Dermis blood vessel endothelial cell (primary cell): ENCODE results near the gene OSBPL2. TPM values are rescaled to one million over a fixed set of nuclear protein-coding genes. Genes with fewer than 3 reads are reported as not detected.

Source experiments
- DNase-seq: peaks from one replicate; pipeline ENCODE4 v3.0.0; 2010
- total RNA-seq: library from RNA; depleted of rRNA; stranded (reverse); fragments of >200 nt; gene quantifications from 2 replicates; pipeline ENCODE4 v1.2.3, GENCODE V29; 2014

The OSBPL2 gene
- total RNA-seq, 1 donor from 2014 or later, result 35.7 TPM

- peak; percentile 50 for DNase-seq
Measured at GRCh38 chr20:62303340-62304226, 65.3 kb downstream of the OSBPL2 start.

- DNase-seq, result peak; percentile 21
Measured at GRCh38 chr20:62304331-62305148, 66.2 kb downstream of the OSBPL2 start.

GRCh38 chr20:62305149-62305764, 66.9 kb downstream of the OSBPL2 start:
- DNase-seq, result peak; percentile 47

DNA sequence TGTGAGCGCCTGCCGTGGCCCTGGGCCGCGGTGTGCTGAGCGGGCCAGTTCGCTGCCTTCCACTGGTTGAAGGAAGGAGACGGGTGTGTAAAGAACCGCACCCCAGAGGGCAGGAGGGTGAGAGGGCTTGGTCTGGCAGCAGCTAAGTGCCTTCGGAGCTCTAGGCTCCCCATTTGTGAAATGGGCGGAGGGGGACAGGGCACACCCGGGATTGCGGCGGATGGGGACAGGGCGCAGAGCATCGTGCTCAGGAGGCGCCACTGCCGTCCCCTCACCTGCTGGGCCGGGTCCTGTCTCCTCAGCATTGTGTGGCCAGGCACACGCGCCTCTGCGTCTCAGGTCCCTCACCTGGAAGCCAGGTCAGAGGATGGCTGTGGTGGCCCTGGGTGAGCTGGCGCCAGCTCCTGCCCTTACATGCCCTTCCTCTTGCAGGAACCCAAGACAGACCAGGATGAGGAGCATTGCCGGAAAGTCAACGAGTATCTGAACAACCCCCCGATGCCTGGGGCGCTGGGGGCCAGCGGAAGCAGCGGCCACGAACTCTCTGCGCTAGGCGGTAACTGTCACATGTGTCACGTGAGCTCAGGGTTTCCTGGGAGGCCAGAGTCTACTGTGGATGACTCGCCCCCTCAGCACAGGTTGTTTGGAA, 67.6 kb downstream of the OSBPL2 start:
- DNase-seq, result peak; percentile 13

- DNase-seq, result no peak
Measured at GRCh38 chr20:62306414-62307187, 68.3 kb downstream of the OSBPL2 start.

DNA sequence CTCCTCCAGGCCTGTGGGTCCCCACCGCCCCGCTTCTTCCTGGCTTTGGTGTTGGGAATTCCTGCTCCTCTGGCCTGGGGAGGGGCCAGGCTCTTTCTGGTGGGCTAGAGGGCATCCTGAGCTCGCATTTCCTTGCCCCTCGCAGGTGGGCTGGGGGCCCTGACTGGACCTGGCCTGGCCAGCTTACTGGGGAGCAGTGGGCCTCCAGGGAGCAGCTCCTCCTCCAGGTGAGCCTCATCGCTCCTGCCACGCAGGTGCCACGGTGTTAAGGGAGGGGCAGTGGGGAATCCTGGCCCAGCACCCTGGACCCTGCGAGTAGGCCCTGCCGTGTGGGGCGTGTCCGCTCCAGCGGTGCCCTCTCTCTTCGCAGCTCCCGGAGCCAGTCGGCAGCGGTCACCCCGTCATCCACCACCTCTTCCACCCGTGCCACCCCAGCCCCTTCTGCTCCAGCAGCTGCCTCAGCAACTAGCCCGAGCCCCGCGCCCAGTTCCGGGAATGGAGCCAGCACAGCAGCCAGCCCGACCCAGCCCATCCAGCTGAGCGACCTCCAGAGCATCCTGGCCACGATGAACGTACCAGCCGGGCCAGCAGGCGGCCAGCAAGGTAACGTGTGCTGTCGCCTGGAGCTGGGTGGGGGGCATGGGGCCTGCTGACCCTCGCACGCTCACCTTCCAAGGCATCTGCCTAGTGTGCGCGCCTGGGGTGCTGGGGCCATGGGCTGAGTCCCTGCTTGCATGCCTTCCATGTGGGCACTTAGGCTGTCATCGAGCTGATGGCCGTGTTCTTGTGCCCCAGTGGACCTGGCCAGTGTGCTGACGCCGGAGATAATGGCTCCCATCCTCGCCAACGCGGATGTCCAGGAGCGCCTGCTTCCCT, 69.1 kb downstream of the OSBPL2 start:
- no peak for DNase-seq

GRCh38 chr20:62308102-62308822, 69.9 kb downstream of the OSBPL2 start:
- no peak for DNase-seq

GRCh38 chr20:62309198-62309944, 71.0 kb downstream of the OSBPL2 start:
- no peak for DNase-seq

DNA sequence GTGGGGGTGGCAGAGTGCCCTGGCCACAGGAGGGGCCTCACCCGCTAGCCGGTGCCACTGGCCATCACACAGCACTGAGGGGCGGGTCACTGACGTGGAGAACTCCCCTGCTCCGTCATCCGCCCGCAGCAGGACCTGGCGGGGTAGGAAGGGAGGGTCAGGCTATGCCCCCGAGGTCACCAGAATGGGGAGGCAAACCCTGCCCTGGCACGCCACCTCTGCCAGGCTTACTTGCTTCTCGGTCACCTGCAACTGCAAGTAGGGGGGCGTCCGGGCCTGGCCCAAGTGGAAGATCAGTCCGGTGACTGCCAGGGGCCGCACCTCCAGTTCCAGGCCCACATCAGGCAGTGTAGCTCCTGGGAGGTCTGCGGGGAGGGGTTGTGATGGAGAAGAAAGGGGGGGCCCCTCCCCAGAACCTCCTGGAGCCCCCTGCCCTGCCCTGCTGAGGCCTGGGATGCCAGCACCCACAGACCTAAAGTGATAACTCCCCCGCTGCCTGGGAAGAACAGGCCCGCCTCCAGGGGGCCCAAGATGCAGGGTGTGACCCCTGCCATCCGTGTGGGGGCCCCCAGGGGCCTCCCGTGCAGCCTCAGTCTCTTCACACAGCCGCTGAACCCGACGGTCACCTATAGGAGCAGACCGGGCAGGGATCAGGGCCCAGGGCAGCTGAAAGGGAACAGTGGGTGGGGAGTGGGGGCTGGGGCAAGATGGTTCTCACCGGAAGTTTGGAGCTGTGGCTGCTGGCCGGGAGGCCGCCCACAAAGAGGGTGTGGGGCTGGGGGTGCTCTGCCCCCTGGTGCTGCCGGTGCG, 71.8 kb downstream of the OSBPL2 start:
- DNase-seq, result no peak

- no peak for DNase-seq
Measured at GRCh38 chr20:62310757-62311121, 72.4 kb downstream of the OSBPL2 start.

DNA sequence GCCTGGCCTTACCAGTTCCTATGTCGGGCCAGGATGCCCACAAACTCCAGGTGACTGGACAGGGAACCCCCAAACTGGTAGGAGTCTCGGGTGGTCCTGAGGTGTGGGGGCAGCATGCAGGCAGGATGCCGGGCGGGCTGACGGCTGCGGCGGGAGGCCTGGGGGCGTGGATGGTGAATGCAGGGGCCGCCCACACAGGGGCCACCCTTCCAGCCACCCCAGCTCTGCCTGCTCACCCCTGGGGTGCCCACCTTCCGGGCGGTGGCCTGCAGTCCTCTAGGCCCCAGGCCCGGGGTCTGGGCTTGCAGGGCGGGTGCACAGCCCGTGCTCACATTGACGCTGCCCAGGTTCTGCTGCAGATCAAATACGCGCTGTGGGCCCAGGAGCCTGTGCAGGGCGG, 72.8 kb downstream of the OSBPL2 start:
- no peak for DNase-seq

DNA sequence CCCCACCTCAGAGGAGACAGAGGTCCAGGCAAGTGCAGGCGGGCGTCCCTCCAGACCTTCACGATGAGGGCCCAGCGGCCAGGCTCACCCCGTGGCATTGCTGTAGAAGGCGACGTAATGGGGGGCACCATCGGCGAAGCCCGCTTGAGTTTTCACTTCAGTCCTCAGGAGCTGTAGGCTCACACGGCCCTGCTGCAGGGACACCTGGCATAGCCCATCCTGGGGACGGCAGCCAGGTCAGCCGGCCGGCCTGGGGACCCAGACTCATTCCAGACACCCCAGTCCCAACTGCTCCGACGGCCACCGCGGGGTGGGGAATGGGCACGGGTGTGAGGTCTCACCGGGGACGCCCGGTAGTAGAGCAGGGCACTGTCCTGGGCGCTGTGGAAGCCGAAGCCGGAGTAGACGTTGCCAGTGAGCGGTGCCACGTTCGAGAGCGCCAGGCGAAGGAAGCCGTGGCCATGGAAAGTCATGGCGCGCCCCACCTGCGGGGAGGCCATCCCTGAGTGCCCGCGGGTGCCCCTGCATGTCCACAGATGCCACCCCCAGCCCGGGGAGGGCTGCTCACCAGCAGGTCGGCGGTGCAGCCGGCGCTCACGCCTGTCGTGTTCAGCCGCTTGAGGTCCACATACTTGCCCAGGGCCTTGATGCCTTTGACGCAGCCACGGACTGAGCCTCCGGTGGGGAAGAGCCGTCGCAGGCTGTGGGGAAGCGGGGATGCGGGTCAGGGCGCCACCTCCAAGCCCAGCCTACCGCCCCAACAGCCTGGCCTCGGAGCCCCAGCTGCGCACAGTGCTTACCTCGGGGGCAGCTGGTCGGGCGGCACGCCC, 73.7 kb downstream of the OSBPL2 start:
- no peak for DNase-seq

DNA sequence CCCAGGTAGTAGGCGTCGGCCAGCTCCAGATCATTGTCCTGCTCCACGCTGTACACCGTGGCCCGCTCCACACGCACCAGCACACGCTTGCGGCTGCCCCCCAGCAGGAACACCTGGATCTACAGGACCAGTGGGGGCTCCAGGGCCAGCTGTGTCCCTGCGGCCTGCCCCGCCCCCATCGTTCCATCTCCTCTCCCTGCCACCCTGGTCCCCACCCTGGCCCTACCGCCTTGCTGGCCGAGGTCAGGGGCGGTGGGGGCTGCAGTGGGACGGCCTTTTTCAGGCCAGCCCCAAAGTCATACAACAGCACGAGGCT, 74.3 kb downstream of the OSBPL2 start:
- DNase-seq, result no peak

DNA sequence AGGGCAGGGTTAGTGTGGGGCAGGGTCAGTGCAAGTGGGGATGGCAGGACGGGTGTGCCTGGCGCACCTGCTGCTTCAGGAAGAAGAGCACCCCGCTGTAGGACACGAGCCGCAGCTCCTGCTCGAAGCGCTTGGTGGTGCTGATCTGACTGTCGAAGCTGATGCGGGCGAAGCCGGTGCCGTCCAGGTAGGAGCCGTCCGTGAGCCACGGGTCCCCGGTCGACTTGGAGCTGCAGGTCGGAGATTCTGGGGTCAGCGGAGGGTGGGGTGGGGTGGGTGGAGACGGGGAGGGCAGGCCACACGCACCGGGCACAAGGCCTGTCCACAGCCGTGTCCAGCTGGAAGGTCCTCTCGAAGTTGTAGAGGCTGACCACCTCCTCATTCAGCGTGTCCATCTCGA, 74.7 kb downstream of the OSBPL2 start:
- DNase-seq, result no peak

DNA sequence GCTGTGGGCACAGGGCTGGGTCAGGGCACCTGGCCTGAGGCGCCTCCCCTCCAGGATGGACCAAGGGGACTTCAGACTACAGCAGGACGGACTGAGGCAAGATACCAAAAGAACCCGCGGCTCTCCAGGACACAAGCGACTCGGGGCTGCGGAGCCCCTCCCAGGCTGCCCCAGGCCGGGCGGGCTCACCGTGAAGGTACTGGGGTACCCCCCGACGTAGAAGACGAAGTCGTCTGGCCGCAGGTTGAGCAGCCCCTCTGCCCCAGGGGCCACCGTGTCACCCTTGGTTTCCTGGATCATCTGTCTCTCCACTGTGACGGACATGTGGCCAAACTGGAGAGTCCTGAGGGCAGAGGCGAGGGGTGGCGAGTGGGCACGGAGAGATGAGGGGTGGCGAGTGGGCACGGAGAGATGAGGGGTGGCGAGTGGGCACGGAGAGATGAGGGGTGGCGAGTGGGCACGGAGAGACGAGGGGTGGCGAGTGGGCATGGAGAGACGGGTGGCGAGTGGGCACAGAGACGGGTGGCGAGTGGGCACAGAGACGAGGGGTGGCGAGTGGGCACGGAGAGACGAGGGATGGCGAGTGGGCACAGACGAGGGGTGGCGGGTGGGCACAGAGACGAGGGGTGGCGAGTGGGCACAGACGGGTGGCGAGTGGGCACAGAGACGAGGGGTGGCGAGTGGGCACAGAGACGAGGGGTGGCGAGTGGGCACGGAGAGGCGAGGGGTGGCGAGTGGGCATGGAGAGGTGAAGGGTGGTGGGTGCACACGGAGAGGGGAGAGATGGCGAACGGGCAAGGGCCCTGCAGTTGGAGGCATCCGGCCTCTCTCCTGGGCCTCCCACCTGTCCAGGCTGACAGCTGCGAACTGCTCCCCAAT, 75.4 kb downstream of the OSBPL2 start:
- no peak for DNase-seq

- DNase-seq, result no peak
Measured at GRCh38 chr20:62314339-62314638, 76.0 kb downstream of the OSBPL2 start.

GRCh38 chr20:62314711-62315302, 76.5 kb downstream of the OSBPL2 start:
- DNase-seq, result no peak
